ENCODE results near the gene RFX6.

GRCh38 chr6:116842459-116842858, 34.6 kb upstream of the RFX6 start:
- TF ChIP-seq EZH2phosphoT487 (IDR thresholded peaks at IDR 0.05; ENCODE audit: low read depth, severe bottlenecking, unreplicated experiment) (no peak), CTCF (IDR thresholded peaks at IDR 0.05; ENCODE audit: poor library complexity) (no peak), EZH2 (IDR thresholded peaks at IDR 0.05; ENCODE audit: borderline replicate concordance) (no peak)

Data from hepatocyte (in vitro differentiated cells).